Type B pancreatic cell (in vitro differentiated cells): ENCODE results near the gene TPST2. TPM values are rescaled to one million over a fixed set of nuclear protein-coding genes. Genes with fewer than 3 reads are reported as not detected.

Experiments used
- DNase-seq: peaks from one replicate; pipeline ENCODE4 v3.0.0; 2021; ENCODE audit warnings: mixed read lengths; ENCODE audit not compliant: unreplicated experiment; ENCODE audit errors: extremely low spot score
- H3K27ac Mint-ChIP-seq: 2 replicates; pipeline ENCODE4 v1.8.0; 2021; ENCODE audit warnings: mild to moderate bottlenecking, mixed read lengths
- H3K27me3 Mint-ChIP-seq: 2 replicates; pipeline ENCODE4 v1.8.0; 2021; ENCODE audit warnings: mixed read lengths
- H3K36me3 Mint-ChIP-seq: 2 replicates; pipeline ENCODE4 v1.8.0; 2021; ENCODE audit warnings: mixed read lengths
- H3K4me1 Mint-ChIP-seq: one replicate; pipeline ENCODE4 v1.8.0; 2021; ENCODE audit warnings: mixed read lengths; ENCODE audit not compliant: unreplicated experiment
- H3K4me3 Mint-ChIP-seq: 2 replicates; pipeline ENCODE4 v1.8.0; 2021; ENCODE audit warnings: mild to moderate bottlenecking, mixed read lengths
- H3K9me3 Mint-ChIP-seq: 2 replicates; pipeline ENCODE4 v1.8.0; 2021; ENCODE audit warnings: mixed read lengths
- CTCF ChIP-seq: fragments of 200-600 bp; sonication (generic); conservative IDR thresholded peaks from 2 replicates; pipeline ENCODE4 v1.5.0; 2021; ENCODE audit warnings: antibody characterized with exemption, mild to moderate bottlenecking
- total RNA-seq: library from RNA; stranded (reverse); gene quantifications from 2 replicates; pipeline ENCODE4 v1.2.1, GENCODE V29; 2021; ENCODE audit warnings: low replicate concordance

TPST2 gene
- total RNA-seq, 1 donor from 2014 or later = 15.7 TPM

- Mint-ChIP-seq H3K9me3 (no peaks in the 10 kb centered on the region), H3K27ac (no peak overlapping the region), H3K36me3 (no peaks in the 10 kb centered on the region), H3K4me1 (peaks cover 18% of the 10 kb centered on the region), H3K4me3 (no peak overlapping the region), H3K27me3 (peaks cover 32% of the 10 kb centered on the region)
- TF ChIP-seq CTCF = no peak
- no peak for DNase-seq
Observed at GRCh38 chr22:26620197-26620596, 30.3 kb upstream of the TPST2 start.

DNA sequence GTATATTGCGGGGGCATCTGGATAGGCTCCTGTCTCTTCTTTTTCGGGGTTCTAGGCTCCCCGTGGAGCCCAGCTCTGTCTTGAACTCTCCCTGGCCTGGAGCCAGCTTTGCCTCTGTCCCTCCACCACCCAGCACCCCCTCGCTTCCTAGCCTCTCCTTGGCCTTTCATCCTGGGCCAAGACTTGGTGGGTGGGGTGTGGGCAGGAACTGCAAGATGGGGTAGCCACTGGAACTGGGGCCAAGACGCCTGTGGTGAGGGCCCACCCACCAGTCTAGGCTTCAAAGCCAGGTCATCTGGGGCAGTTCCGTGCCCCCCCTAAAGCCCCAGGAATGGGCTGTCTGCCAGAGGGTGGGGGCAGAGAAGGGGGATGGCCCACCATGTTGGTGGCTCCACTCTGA, 29.6 kb upstream of the TPST2 start:
- no peaks in the 10 kb centered on the region for H3K36me3 Mint-ChIP-seq
- H3K4me1 Mint-ChIP-seq = peaks cover 18% of the 10 kb centered on the region
- H3K4me3 Mint-ChIP-seq = no peak overlapping the region
- H3K27me3 Mint-ChIP-seq = peaks cover 33% of the 10 kb centered on the region
- no peak for TF ChIP-seq CTCF
- DNase-seq = no peak
- no peak overlapping the region for H3K27ac Mint-ChIP-seq
- H3K9me3 Mint-ChIP-seq = no peaks in the 10 kb centered on the region

GRCh38 chr22:26618455-26618854, 28.5 kb upstream of the TPST2 start:
- peaks cover 25% of the 10 kb centered on the region for H3K4me1 Mint-ChIP-seq
- H3K9me3 Mint-ChIP-seq = no peaks in the 10 kb centered on the region
- peaks cover 38% of the 10 kb centered on the region for H3K27me3 Mint-ChIP-seq
- no peak overlapping the region for H3K27ac Mint-ChIP-seq
- no peaks in the 10 kb centered on the region for H3K36me3 Mint-ChIP-seq
- H3K4me3 Mint-ChIP-seq = no peak overlapping the region
- DNase-seq = no peak
- no peak for TF ChIP-seq CTCF

GRCh38 chr22:26617271-26618199, 27.6 kb upstream of the TPST2 start, which contains the start of gene CRYBB1:
TSS of gene CRYBB1 (minus strand) at chr22:26618027. CDS start at chr22:26616319, 1,708 bp downstream.
- Mint-ChIP-seq H3K4me3 (no peak within 1 kb of the TSS), H3K27ac (no peak within 1 kb of the TSS), H3K4me1 (peaks cover 25% of the 10 kb centered on the region), H3K27me3 (peaks cover 47% of the 10 kb centered on the region), H3K36me3 (no peaks in the 10 kb centered on the region), H3K9me3 (no peaks in the 10 kb centered on the region)
- TF ChIP-seq CTCF = no peak
- no peak for DNase-seq

DNA sequence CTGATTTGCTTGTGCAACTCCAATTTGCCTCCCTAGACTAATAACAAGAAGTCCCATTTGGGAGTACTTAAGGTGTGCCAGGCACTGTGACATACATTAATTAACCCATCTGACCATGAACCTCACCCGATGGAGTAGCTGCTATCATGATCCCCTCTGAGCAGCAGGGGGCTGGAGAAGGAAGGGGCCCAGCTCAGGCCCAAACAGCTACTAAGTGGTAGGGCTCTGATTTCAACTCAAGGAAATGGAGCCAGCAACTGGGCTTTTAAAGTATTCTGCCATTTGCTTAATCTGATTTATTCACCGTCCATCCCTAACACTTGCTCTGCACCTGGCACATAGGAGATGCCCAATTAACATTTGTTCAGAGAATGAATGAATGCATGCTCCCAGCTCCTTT, 26.7 kb upstream of the TPST2 start:
- Mint-ChIP-seq H3K9me3 (no peaks in the 10 kb centered on the region), H3K27ac (no peak overlapping the region), H3K27me3 (peaks cover 44% of the 10 kb centered on the region), H3K36me3 (no peaks in the 10 kb centered on the region), H3K4me3 (no peak overlapping the region), H3K4me1 (peaks cover 25% of the 10 kb centered on the region)
- no peak for TF ChIP-seq CTCF
- DNase-seq = no peak
